CD14-positive monocyte (primary cell): ENCODE results near the gene NRG3. TPM values are rescaled to one million over a fixed set of nuclear protein-coding genes. Genes with fewer than 3 reads are reported as not detected.

Experiments used
- DNase-seq, 3 donors: peaks; one replicate each; pipeline ENCODE4 v3.0.0-alpha.2; 2011 to 2022
- H2AFZ ChIP-seq: 2 replicates; pipeline ENCODE4 v1.6.0; 2012; ENCODE audit warnings: mild to moderate bottlenecking, low read depth, low read length, inconsistent platforms; ENCODE audit not compliant: insufficient read depth, poor library complexity, severe bottlenecking
- H3K27ac ChIP-seq, 2 donors: 1 replicate in 1 of 2; 2 replicates in 1 of 2; pipeline ENCODE4 v1.5.1; 2012 to 2013; ENCODE audit warnings: low read length in 2 of 2, control low read depth in 1 of 2, inconsistent platforms in 1 of 2, low read depth in 1 of 2, mild to moderate bottlenecking in 1 of 2
- H3K27me3 ChIP-seq, 2 donors: one replicate each; pipeline versions ENCODE4 v1.6.0 to v1.6.1; 2011 to 2013; ENCODE audit warnings: low read length in 2 of 2; ENCODE audit not compliant: control insufficient read depth in 2 of 2, insufficient read depth in 2 of 2
- H3K36me3 ChIP-seq, 2 donors: replicated peaks in 1 of 2; 1 replicate in 1 of 2; 2 replicates in 1 of 2; pipeline versions ENCODE4 v1.5.1 to v1.6.1; 2012 to 2013; ENCODE audit warnings: low read length in 2 of 2, control low read depth in 1 of 2, inconsistent platforms in 1 of 2, mild to moderate bottlenecking in 1 of 2; ENCODE audit not compliant: insufficient read depth in 2 of 2, control insufficient read depth in 1 of 2
- H3K4me1 ChIP-seq, 2 donors: 1 replicate in 1 of 2; 2 replicates in 1 of 2; pipeline versions ENCODE4 v1.5.1 to v1.6.1; 2012 to 2013; ENCODE audit warnings: low read length in 2 of 2, control low read depth in 1 of 2, inconsistent platforms in 1 of 2, mild to moderate bottlenecking in 1 of 2, moderate library complexity in 1 of 2; ENCODE audit not compliant: insufficient read depth in 2 of 2, control insufficient read depth in 1 of 2
- H3K4me2 ChIP-seq: replicated peaks from 2 replicates; pipeline ENCODE3; 2012; ENCODE audit warnings: low read length, moderate library complexity, mild to moderate bottlenecking; ENCODE audit not compliant: poor library complexity, severe bottlenecking; ENCODE audit errors: extremely low read depth
- H3K4me3 ChIP-seq, 3 experiments: fragments of 200-600 bp in 1 of 3; sonication (generic) in 1 of 3; replicated peaks in 1 of 3; 1 replicate in 2 of 3; 2 replicates in 1 of 3; pipeline ENCODE4 v1.5.1; 2011 to 2013; ENCODE audit warnings: low read length in 3 of 3, mild to moderate bottlenecking in 3 of 3, control low read depth in 2 of 3, low read depth in 2 of 3, inconsistent platforms in 1 of 3, moderate library complexity in 1 of 3
- H3K79me2 ChIP-seq: 2 replicates; pipeline ENCODE4 v1.6.0; 2012; ENCODE audit warnings: mild to moderate bottlenecking, control low read depth, inconsistent platforms, low read length, moderate library complexity; ENCODE audit not compliant: insufficient read depth
- H3K9ac ChIP-seq: 2 replicates; pipeline ENCODE4 v1.6.0; 2017; ENCODE audit warnings: low read length, mild to moderate bottlenecking; ENCODE audit not compliant: insufficient read depth, poor library complexity, severe bottlenecking
- H3K9me3 ChIP-seq, 2 donors: replicated peaks in 1 of 2; 1 replicate in 1 of 2; 2 replicates in 1 of 2; pipeline versions ENCODE4 v1.5.1 to v1.6.1; 2012 to 2013; ENCODE audit warnings: low read length in 2 of 2, control low read depth in 1 of 2; ENCODE audit not compliant: control insufficient read depth in 1 of 2, insufficient read depth in 1 of 2
- H4K20me1 ChIP-seq: 2 replicates; pipeline ENCODE4 v1.6.0; 2012; ENCODE audit warnings: mild to moderate bottlenecking, low read length, control low read depth, moderate library complexity; ENCODE audit not compliant: insufficient read depth
- H3K27ac Mint-ChIP-seq, 7 donors: one replicate each; pipeline ENCODE4 v1.8.0; 2020; ENCODE audit warnings: mild to moderate bottlenecking in 7 of 7, mixed read lengths in 7 of 7, moderate library complexity in 6 of 7, inconsistent platforms in 2 of 7
- H3K27me3 Mint-ChIP-seq, 3 donors: one replicate each; pipeline ENCODE4 v1.8.0; 2021 to 2022; ENCODE audit warnings: low read depth in 3 of 3, mild to moderate bottlenecking in 3 of 3, mixed read lengths in 3 of 3, moderate library complexity in 3 of 3, inconsistent platforms in 1 of 3
- H3K36me3 Mint-ChIP-seq, 2 donors: one replicate each; pipeline ENCODE4 v1.8.0; 2020; ENCODE audit warnings: mixed read lengths in 2 of 2, inconsistent platforms in 1 of 2, mild to moderate bottlenecking in 1 of 2
- H3K4me1 Mint-ChIP-seq: one replicate; pipeline ENCODE4 v1.8.0; 2020; ENCODE audit warnings: mild to moderate bottlenecking, mixed read lengths
- H3K4me3 Mint-ChIP-seq, 2 donors: one replicate each; pipeline ENCODE4 v1.8.0; 2020; ENCODE audit warnings: mild to moderate bottlenecking in 2 of 2, mixed read lengths in 2 of 2, moderate library complexity in 1 of 2
- H3K9me3 Mint-ChIP-seq, 7 donors: one replicate each; pipeline ENCODE4 v1.8.0; 2020 to 2022; ENCODE audit warnings: mixed read lengths in 7 of 7, mild to moderate bottlenecking in 6 of 7, moderate library complexity in 6 of 7, inconsistent platforms in 2 of 7
- CTCF ChIP-seq: fragments of 200-600 bp; IDR thresholded peaks from one replicate; pipeline ENCODE4 v1.8.0; 2022; ENCODE audit warnings: antibody characterized with exemption, mild to moderate bottlenecking
- WGBS: methylation state at CpG from one replicate; pipeline ENCODE4 v1.1.5; 2013; ENCODE audit warnings: missing lambda C conversion rate; ENCODE audit not compliant: insufficient coverage; 5-methylcytosine and 5-hydroxymethylcytosine counted together
- intact Hi-C, 2 donors: fragments of 100-400 bp; cut with micrococcal nuclease; formaldehyde crosslinking; loops; one replicate each; pipeline versions ENCODE4 v1.15.0 to v1.15.1; 2023
- polyA plus RNA-seq, 3 donors: library from polyadenylated mRNA; depleted of rRNA in 1 of 3; unstranded in 2 of 3; stranded (reverse) in 1 of 3; fragments of 300-500 nt in 2 of 3; fragments of >200 nt in 1 of 3; fragmentation: Illumina TruSeq in 2 of 3; gene quantifications; 1 replicate in 2 of 3; 2 replicates in 1 of 3; pipeline ENCODE4 v1.2.3, GENCODE V29; 2012 to 2021

NRG3 gene
- polyA plus RNA-seq, 3 donors, result not detected

DNA sequence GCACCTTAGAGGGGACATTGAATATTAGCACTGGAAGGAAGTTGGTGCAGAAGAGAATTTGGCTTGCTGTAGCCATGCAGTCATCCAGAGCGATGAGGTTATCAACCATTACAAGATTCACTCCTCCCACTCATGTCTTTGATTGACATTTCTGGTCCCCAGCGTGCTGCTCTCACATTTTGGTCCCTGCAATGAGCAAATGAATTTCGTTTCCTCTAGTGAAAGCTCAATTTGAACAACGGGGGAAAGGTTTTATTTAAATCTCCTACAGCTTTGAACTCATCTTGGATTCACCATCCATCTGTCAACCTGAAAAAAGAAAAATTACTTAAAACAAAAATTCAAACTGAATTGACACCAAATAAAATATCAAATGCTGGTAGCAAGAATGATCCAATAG lies 975.2 kb downstream of the NRG3 start:
- no peaks in the 10 kb centered on the region for H3K36me3 ChIP-seq
- 83% methylated on average over 1 of the region's 4 CpGs for WGBS

GRCh38 chr10:82856957-82857613 lies 982.1 kb downstream of the NRG3 start:
- TF ChIP-seq CTCF, result no peak

More for the DNA sequence above, 975.2 kb downstream of the NRG3 start:
- no peak overlapping the region for H3K27ac Mint-ChIP-seq
- no peaks in the 10 kb centered on the region for H3K9me3 ChIP-seq
- no peaks in the 10 kb centered on the region for H4K20me1 ChIP-seq
- H3K9me3 Mint-ChIP-seq, result peaks cover 0 to 5% (median 2%) of the 10 kb centered on the region in 7 donors
- no peak overlapping the region for H3K4me3 ChIP-seq
- H3K27me3 Mint-ChIP-seq, result no peaks in the 10 kb centered on the region
- H3K4me3 Mint-ChIP-seq, result no peak overlapping the region
- H3K4me2 ChIP-seq, result no peak overlapping the region
- H3K36me3 Mint-ChIP-seq, result no peaks in the 10 kb centered on the region
- H3K4me1 ChIP-seq, result no peaks in the 10 kb centered on the region
- intact Hi-C loops, result no loop called here
- H3K79me2 ChIP-seq, result no peaks in the 10 kb centered on the region
- H3K27me3 ChIP-seq, result no peaks in the 10 kb centered on the region
- no peak for DNase-seq
- H2AFZ ChIP-seq, result no peak overlapping the region
- no peak overlapping the region for H3K9ac ChIP-seq
- H3K4me1 Mint-ChIP-seq, result no peaks in the 10 kb centered on the region
- TF ChIP-seq CTCF, result no peak
- no peak overlapping the region for H3K27ac ChIP-seq

More at GRCh38 chr10:82856957-82857613, 982.1 kb downstream of the NRG3 start:
- no peaks in the 10 kb centered on the region for H3K27me3 ChIP-seq
- Mint-ChIP-seq H3K4me1 (no peaks in the 10 kb centered on the region), H3K27ac (no peak overlapping the region), H3K27me3 (no peaks in the 10 kb centered on the region), H3K36me3 (no peaks in the 10 kb centered on the region), H3K4me3 (no peak overlapping the region), H3K9me3 (peaks cover 0 to 6% (median 2%) of the 10 kb centered on the region in 7 donors)
- no peaks in the 10 kb centered on the region for H4K20me1 ChIP-seq
- WGBS, result 40% methylated on average over 1 of the region's 3 CpGs
- no peaks in the 10 kb centered on the region for H3K9me3 ChIP-seq
- no peaks in the 10 kb centered on the region for H3K36me3 ChIP-seq
- no peak overlapping the region for H3K4me3 ChIP-seq
- no peak overlapping the region for H3K9ac ChIP-seq
- H3K27ac ChIP-seq, result no peak overlapping the region
- no peak for DNase-seq
- intact Hi-C loops, result no loop called here
- H3K4me2 ChIP-seq, result no peak overlapping the region
- no peaks in the 10 kb centered on the region for H3K79me2 ChIP-seq
- H2AFZ ChIP-seq, result no peak overlapping the region
- no peaks in the 10 kb centered on the region for H3K4me1 ChIP-seq
